Epidermal melanocyte (primary cell): Measurements from ENCODE around the gene M1AP.
A peak's percentile ranks its signal among the peaks of the same experiment; 100 is the strongest.

Experiments used
- DNase-seq: peaks from one replicate; pipeline ENCODE4 v3.0.0; 2011; ENCODE audit warnings: low spot score; ENCODE audit not compliant: insufficient read length

M1AP gene

DNA sequence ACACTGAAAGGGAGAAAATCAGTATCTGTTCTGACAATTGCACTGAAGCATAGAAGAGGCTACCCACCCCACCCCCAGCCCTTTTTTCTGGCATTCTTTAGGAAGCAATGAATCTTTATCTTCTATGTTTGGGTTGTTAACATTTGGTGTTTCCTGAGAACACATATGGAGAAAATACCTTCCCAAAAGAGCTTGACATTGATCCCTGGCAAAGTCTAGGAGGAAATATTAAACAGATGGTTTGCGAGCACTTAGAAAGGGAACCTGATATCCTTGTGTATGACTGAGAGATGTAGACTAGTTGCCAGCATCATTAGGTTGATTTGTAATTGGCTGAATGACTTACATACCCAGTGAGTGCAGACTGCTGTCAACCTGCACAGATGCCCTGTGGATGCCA lies 50.7 kb downstream of the M1AP start:
- DNase-seq: no peak

DNA sequence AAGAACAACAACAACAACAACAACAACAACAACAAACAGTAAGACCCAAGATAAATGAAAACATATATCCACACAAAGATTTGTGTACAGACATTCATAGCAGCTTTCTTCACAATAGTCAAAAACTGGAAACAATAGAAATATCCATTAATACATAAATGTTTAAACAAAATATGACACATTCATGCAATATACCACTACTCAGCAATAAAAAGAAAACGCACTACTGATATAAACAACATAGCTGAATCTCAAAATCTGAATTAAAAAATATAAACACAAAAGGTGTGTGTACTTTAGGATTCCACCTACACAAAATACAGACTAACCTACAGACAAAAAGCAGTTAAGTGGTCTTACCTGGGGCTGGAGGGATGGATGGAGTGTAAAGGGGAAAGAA lies 51.5 kb downstream of the M1AP start:
- no peak for DNase-seq

GRCh38 chr2:74593826-74594772 lies 54.0 kb downstream of the M1AP start:
- DNase-seq: no peak

DNA sequence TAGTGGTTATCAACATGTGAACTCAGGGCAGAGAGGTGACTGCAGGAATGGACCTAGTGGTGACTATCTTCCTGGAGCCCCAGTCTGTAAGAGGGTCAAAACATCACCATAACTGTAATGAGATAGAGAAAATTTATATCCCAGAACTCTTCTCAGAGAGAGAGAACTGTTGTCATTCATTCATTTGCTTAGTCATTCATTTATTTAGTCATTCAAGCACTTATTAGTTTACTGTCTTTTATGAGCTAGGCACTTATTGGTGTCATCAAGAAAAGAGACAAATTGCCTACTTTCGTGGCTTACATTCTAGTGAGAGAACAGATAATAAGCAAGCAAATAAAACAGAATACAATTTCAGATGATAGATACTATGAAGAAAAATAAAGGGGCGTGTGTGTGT lies 59.5 kb downstream of the M1AP start:
- DNase-seq: no peak

DNA sequence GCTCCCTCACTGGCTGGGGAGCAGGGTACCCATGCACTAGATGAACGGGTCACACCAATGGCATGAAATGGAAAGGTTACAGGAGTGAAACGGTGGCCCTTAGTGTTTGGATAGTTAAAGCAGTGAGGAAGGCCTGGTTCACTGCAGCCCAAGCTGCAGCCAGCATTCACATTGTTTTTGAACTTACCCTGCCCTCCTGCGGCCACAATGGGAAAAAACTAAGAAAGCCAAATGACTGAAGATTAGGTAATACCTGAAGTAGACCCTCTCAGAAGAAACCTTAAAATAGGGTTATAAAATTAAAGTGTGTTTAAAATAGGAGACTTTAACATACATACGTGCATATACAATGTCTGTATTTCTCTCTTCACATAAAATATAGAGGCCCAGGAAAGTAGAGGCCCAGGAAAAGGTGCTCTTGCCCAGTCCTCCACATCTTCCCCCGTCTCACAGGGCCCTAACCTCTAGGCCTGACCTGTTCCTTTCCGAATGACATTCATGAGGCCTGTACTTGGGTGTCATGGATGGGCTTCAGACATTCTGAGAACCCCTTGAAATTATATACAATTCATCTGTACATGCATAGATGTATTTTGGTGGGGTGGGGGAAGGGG lies 60.4 kb downstream of the M1AP start:
- DNase-seq: peak; percentile 57

- no peak for DNase-seq
Measured at GRCh38 chr2:74585406-74586185, 62.5 kb downstream of the M1AP start.

DNA sequence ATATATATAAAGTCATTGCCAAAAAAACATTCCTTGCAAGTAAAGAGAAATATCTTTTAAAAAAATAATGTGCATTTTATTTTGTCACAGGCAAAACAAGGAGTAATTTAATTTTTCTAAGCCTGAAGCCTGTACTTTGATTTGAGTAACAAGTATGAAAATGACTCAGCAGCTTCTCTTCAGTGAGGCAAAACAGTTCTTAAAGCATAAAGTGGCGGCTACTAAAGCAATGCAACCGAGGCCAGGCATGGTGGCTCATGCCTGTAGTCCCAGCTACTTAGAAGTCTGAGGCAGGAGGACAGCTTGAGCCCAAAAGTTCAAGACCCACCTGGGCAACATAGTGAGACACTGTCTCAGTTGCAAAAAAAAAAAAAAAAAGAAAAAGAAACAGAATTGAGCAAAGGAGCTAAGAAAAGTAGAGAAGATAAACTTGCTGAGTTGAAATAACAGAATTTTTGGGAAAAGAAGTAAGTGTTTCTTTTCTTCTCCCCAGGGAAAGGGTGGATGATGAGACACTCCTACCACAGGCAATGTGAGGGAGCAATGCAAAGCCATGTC lies 64.0 kb downstream of the M1AP start:
- no peak for DNase-seq

DNA sequence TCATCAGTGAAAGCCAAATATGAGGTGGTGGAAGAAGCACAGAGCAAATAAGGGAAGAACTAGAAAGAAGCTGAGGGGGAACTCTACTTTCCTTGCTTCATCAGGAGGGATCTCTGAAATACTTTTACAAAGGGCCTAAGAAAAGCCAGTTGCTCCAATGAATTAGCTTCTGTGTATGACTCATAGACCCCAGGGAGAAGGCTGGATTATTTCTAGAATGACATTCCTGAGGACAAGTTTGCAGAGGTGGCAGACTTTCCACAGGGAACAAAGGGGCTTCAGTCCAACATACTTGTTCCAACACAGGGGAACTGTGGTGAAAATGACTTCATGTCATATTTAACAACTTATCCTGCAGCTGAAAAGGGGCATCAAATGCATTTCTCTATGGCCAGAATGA lies 64.6 kb downstream of the M1AP start:
- peak; percentile 59 for DNase-seq

GRCh38 chr2:74582184-74582583 lies 65.9 kb downstream of the M1AP start:
- DNase-seq: no peak

- no peak for DNase-seq
Measured at GRCh38 chr2:74581463-74581862, 66.7 kb downstream of the M1AP start.

- DNase-seq: no peak
Measured at GRCh38 chr2:74578408-74578807, 69.7 kb downstream of the M1AP start.

DNA sequence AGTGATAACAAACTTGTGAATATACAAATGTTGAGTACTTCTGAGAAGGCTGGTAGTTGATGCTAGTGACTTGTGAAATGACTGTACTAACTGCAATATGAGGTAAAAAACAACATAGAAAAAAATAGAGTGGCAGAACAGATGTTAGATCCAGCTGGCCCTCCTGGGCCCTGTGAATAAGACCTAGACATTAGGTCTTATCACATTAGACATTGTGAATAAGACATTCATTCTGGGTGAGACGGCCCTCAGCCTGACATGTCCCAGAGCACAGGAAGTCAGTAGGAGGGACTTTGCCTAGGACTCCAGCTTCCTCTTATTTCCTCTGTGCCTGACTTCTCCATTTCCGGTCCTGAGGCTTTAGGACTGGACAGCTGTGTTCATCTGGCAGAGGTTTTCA lies 70.7 kb downstream of the M1AP start:
- no peak for DNase-seq

- DNase-seq: no peak
Measured at GRCh38 chr2:74576863-74577229, 71.3 kb downstream of the M1AP start.

- no peak for DNase-seq
Measured at GRCh38 chr2:74576211-74576862, 71.8 kb downstream of the M1AP start.

- no peak for DNase-seq
Measured at GRCh38 chr2:74575320-74575719, 72.8 kb downstream of the M1AP start.

DNA sequence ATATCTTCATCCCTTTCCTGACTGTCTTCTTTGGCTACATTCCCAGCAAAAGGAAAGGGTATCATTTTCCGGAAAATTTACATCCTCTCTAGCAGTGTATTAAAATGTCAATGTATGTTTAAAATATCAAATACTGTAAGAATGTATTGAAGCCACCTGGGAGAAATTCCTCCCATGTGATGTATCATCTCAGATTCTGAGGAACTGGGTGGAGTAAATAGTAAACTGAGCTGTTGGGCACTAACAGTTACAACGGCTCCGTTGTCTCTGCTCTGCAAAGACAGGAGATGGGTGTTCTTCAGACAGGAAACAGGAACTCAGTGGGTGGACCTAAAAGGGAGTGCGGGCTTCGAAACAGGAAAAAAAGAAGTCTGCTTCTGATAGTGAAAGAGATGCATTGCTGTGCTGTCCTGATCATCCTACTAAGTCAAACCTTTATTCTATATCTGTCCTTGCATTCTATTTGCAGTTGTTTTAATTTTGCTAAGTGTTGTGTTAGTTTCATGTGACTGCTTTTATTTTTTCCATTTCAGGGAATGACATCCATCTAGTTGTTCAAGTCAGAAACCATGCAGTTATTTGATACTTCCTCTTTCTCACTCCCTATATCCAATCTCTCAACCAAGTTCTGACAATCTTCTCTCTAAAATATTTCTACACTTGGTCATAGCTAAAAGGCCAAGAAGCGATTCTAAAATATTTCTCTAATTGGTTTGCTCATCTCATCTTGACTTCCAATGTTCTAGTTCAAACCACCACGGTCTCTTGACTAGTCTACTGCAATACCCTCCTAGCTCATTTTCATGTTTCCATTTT lies 74.2 kb downstream of the M1AP start:
- DNase-seq: peak; percentile 71

DNA sequence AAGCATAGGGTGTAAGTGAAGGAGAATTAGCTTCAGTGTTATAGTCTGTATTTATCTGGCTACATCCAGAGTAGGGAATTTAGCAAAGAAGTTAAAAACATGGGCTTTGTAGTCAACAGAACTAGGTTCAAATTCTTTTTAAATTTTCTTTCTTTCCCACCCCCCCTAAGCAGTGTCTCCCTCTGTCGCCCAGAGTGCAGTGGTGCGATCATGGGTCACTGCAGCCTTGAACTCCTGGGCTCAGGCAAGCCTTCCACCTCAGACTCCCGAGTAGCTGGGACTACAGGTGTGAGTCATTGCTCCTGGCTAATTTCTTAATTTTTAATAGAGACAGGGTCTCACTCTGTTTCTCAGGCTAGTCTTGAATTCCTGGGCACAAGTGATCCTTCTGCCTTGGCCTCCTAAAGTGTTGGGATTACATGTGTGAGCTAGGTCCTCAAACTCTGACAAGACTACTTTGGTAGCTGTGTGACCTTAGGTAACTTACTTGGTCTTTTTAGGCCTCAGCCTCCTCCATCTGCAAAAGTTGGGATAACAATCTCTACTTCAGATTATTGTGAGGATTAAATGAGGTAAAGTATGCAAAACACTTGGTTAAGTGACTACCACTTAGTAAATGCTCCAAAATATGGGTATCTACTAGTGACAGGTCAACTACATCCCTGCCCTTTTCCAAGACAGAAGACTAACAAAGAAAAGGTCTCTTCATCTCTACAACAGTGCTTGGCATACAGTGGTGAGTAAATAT lies 75.8 kb downstream of the M1AP start:
- no peak for DNase-seq

GRCh38 chr2:74571058-74571457 lies 77.1 kb downstream of the M1AP start:
- no peak for DNase-seq

GRCh38 chr2:74569686-74570085 lies 78.4 kb downstream of the M1AP start:
- DNase-seq: no peak

DNA sequence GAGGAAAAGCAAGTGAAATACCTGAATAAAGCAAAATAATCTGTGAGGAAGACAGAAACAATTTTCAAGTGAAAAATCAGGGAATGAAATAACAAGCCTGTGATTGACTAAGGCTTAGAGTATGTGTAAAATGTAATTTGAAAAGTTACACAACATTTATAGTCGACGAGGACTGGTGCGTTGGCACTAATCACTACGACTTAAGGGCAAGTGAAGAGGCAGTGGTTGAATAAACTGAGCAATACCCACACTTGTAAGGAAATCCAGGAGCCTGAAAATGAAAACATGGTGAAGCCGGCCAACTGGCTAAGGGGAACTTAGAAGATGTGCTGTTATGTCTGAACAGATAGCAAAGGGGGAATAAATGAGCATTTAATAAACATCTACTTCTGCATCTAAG lies 80.2 kb downstream of the M1AP start:
- no peak for DNase-seq
